Measurements from ENCODE around the gene LRRC23.
"Not testable (repeated sequence)": the region's sequence is repeated elsewhere in the genome, so short reads cannot be mapped to it uniquely, and the experiment has no call there.

DNA sequence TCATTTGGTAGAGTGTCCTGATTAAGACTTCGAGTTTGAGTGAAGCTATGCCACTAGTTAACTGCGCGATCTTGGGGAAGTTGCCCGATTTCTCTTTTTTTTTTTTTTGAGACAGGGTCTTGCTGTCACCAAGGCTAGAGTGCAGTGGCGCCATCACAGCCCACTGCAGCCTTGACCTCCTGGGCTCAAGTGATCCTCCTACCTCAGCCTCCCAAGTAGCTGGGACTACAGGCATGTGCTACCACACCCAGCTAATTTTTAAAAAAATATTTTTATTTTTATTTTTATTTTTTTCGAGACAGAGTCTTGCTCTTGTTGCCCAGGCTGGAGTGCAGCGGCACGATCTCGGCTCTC is 30.6 kb upstream of the LRRC23 start:
- TF ChIP-seq, protein P1, sequence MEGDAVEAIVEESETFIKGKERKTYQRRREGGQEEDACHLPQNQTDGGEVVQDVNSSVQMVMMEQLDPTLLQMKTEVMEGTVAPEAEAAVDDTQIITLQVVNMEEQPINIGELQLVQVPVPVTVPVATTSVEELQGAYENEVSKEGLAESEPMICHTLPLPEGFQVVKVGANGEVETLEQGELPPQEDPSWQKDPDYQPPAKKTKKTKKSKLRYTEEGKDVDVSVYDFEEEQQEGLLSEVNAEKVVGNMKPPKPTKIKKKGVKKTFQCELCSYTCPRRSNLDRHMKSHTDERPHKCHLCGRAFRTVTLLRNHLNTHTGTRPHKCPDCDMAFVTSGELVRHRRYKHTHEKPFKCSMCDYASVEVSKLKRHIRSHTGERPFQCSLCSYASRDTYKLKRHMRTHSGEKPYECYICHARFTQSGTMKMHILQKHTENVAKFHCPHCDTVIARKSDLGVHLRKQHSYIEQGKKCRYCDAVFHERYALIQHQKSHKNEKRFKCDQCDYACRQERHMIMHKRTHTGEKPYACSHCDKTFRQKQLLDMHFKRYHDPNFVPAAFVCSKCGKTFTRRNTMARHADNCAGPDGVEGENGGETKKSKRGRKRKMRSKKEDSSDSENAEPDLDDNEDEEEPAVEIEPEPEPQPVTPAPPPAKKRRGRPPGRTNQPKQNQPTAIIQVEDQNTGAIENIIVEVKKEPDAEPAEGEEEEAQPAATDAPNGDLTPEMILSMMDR (IDR thresholded peaks at IDR 0.05), result not testable (repeated sequence)
- not testable (repeated sequence) for TF ChIP-seq POLR2AphosphoS5 (IDR thresholded peaks at IDR 0.05)

Measured in breast epithelium (tissue), 3 donors.